Measurements from ENCODE around the gene SERPINC1. TPM values are rescaled to one million over a fixed set of nuclear protein-coding genes. Genes with fewer than 3 reads are reported as not detected.

SERPINC1 gene
- total and polyA plus RNA-seq, 9 of the 15 experiments (the other 6 are each of a cell fraction or from before 2014, with no cell fraction given) = 0.07 to 1.2 (median 0.50) TPM

- TF ChIP-seq ZFPM2 (CRISPR knock-in tag; IDR thresholded peaks at IDR 0.05) (no peak), KLF1 (tag; IDR thresholded peaks at IDR 0.05) (no peak), MLLT1 (IDR thresholded peaks at IDR 0.05) (no peak), ZC3H8 (IDR thresholded peaks at IDR 0.05) (no peak), CREB5 (CRISPR knock-in tag; IDR thresholded peaks at IDR 0.05) (no peak), SIRT6 (IDR thresholded peaks at IDR 0.05; ENCODE audit: low read depth, low read length) (no peak), SRSF9 (IDR thresholded peaks at IDR 0.05; ENCODE audit: borderline replicate concordance, low read depth, low read length) (no peak), ZBTB1 (CRISPR knock-in tag; IDR thresholded peaks at IDR 0.05; ENCODE audit: borderline replicate concordance, low read depth) (no peak), CBX3 (IDR thresholded peaks at IDR 0.05; ENCODE audit: borderline replicate concordance in 1 of 2, low read length in 2 of 2) (no peak), ZNF512 (tag; IDR thresholded peaks at IDR 0.05) (no peak), ZNF3 (CRISPR knock-in tag; IDR thresholded peaks at IDR 0.05) (no peak), ZBTB34 (CRISPR knock-in tag; IDR thresholded peaks at IDR 0.05) (no peak), POLR2AphosphoS2 (IDR thresholded peaks at IDR 0.05; ENCODE audit: low read length) (0 out of 2 replicates have a peak, but pooled peaks have one; percentile 5), TGIF2 (CRISPR knock-in tag; IDR thresholded peaks at IDR 0.05) (no peak), BCOR (IDR thresholded peaks at IDR 0.05) (no peak), MYBL2 (IDR thresholded peaks at IDR 0.05; ENCODE audit: low read depth) (no peak), MYBL2 (CRISPR knock-in tag; IDR thresholded peaks at IDR 0.05; ENCODE audit: borderline replicate concordance) (no peak), KDM1A (IDR thresholded peaks at IDR 0.05) (no peak), PRPF4 (IDR thresholded peaks at IDR 0.05; ENCODE audit: insufficient read depth, low read depth, low read length, poor library complexity, severe bottlenecking) (no peak), ZNF586 (CRISPR knock-in tag; conservative IDR thresholded peaks at IDR 0.05) (no peak), HIVEP1 (CRISPR knock-in tag; IDR thresholded peaks at IDR 0.05) (no peak), ZBED1 (IDR thresholded peaks at IDR 0.05) (0 out of 2 replicates have a peak, but pooled peaks have one; percentile 67), E2F1 (CRISPR knock-in tag; IDR thresholded peaks at IDR 0.05) (no peak), ZNF766 (CRISPR knock-in tag; conservative IDR thresholded peaks at IDR 0.05) (no peak)
Measured at GRCh38 chr1:173861731-173862145, 55.4 kb downstream of the SERPINC1 start (continued).

Measured in K562 (cell line).